Astrocyte of the cerebellum (primary cell): ENCODE data around the gene APC.
A peak's percentile ranks its signal among the peaks of the same experiment; 100 is the strongest.

Experiments
- DNase-seq: peaks from one replicate; pipeline ENCODE4 v3.0.0-alpha.2; 2011; ENCODE audit warnings: low read depth
- H3K4me3 ChIP-seq: 2 replicates; pipeline ENCODE4 v1.5.1; 2011; ENCODE audit warnings: mild to moderate bottlenecking, low read depth, low read length, moderate library complexity
- CTCF ChIP-seq: IDR thresholded peaks from 2 replicates; pipeline ENCODE4 v1.5.1; 2012; ENCODE audit warnings: low read length, low read depth, moderate library complexity, mild to moderate bottlenecking; ENCODE audit errors: missing control alignments
- in situ Hi-C: cut with HindIII; loops from 2 replicates; pipeline ENCODE4 v1.10.0; 2017; ENCODE audit warnings: low sequenced_read_pairs

APC gene

GRCh38 chr5:112742424-112742823 lies 4.7 kb downstream of the APC start:
- no peak for TF ChIP-seq CTCF
- DNase-seq = no peak
- in situ Hi-C loops = loop anchor here (25.0 kb wide), 1 partner anchor 180 kb away; no protein-coding TSS in a partner anchor
- no peak overlapping the region for H3K4me3 ChIP-seq

- no peak for TF ChIP-seq CTCF
- in situ Hi-C loops = loop anchor here (25.0 kb wide), 1 partner anchor 181 kb away; no protein-coding TSS in a partner anchor
Observed at GRCh38 chr5:112743631-112744030, 5.9 kb downstream of the APC start.

GRCh38 chr5:112752335-112752734 lies 14.7 kb downstream of the APC start:
- TF ChIP-seq CTCF = no peak

More at GRCh38 chr5:112743631-112744030, 5.9 kb downstream of the APC start:
- no peak overlapping the region for H3K4me3 ChIP-seq
- no peak for DNase-seq

GRCh38 chr5:112755703-112756102 lies 18.0 kb downstream of the APC start:
- no peak for DNase-seq
- no peak overlapping the region for H3K4me3 ChIP-seq
- in situ Hi-C loops = no loop called here
- no peak for TF ChIP-seq CTCF

More at GRCh38 chr5:112752335-112752734, 14.7 kb downstream of the APC start:
- no peak overlapping the region for H3K4me3 ChIP-seq
- in situ Hi-C loops = no loop called here
- DNase-seq = no peak

- in situ Hi-C loops = no loop called here
Observed at GRCh38 chr5:112757468-112758208, 20.0 kb downstream of the APC start.

GRCh38 chr5:112758676-112759075 lies 21.0 kb downstream of the APC start:
- no peak for DNase-seq
- no peak overlapping the region for H3K4me3 ChIP-seq
- no peak for TF ChIP-seq CTCF
- in situ Hi-C loops = no loop called here

More at GRCh38 chr5:112757468-112758208, 20.0 kb downstream of the APC start:
- H3K4me3 ChIP-seq = no peak overlapping the region
- peak; percentile 66 for DNase-seq
- TF ChIP-seq CTCF = peak; percentile 54
